Smooth muscle cell of trachea (primary cell): ENCODE data around the gene SCARF1. TPM values are rescaled to one million over a fixed set of nuclear protein-coding genes. Genes with fewer than 3 reads are reported as not detected.

Experiments
- total RNA-seq: library from RNA; depleted of rRNA; stranded (reverse); fragments of >200 nt; gene quantifications from 2 replicates; pipeline ENCODE4 v1.2.1, GENCODE V29; 2014

Gene SCARF1, protein sequence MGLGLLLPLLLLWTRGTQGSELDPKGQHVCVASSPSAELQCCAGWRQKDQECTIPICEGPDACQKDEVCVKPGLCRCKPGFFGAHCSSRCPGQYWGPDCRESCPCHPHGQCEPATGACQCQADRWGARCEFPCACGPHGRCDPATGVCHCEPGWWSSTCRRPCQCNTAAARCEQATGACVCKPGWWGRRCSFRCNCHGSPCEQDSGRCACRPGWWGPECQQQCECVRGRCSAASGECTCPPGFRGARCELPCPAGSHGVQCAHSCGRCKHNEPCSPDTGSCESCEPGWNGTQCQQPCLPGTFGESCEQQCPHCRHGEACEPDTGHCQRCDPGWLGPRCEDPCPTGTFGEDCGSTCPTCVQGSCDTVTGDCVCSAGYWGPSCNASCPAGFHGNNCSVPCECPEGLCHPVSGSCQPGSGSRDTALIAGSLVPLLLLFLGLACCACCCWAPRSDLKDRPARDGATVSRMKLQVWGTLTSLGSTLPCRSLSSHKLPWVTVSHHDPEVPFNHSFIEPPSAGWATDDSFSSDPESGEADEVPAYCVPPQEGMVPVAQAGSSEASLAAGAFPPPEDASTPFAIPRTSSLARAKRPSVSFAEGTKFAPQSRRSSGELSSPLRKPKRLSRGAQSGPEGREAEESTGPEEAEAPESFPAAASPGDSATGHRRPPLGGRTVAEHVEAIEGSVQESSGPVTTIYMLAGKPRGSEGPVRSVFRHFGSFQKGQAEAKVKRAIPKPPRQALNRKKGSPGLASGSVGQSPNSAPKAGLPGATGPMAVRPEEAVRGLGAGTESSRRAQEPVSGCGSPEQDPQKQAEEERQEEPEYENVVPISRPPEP
- 0.73 and 0.83 TPM in 2 replicates for total RNA-seq

GRCh38 chr17:1645207-1646171 lies at the start of gene SCARF1:
Gene SCARF1 (minus strand): TSS chr17:1645732. CDS start chr17:1645697, 35 bp downstream.

DNA sequence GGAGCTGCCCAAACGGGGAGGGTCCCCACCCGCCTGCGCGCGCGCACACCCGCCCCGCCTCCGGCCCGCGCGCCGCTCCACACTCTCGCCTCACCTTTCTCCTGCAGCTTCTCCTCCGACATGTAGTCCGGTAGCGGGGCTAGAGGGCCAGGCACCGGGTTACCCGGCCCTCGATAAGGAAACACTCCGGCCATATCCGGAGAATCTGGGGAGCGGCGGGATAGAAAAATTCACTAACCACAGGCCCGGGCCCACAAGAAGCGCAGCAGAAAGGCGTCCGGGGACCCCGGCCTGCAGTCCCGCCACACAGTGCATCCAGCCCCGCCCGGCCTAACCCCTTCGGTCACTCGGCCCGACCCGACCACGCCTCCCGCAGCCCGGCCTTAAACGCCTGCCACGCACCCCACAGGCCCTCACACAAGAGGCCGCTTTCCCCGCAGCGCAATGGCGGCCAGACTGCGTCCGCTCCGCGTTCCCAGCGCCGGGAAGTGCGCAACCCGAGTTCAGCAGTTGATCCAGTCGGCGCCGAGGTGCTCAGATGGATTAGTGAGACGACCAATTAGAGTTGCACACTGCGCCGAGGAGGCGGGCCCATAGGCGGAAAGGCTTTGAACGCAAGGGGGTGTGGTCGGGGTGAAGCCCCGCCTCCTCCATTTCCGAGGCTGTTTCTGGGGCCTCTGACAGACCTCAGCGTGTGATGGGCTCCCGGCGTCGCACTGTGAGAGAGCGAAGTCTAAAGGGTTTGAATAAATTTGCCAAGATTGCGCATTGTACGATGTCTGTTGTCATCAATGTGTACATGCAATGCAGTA lies 39.1 kb upstream of the SCARF1 start, which contains the start of gene PRPF8:
TSS of gene PRPF8 (minus strand) at position 490 of the 812 bp plus-strand sequence. CDS start at position 194, 296 bp downstream.

GRCh38 chr17:1649844-1650501 lies 4.4 kb upstream of the SCARF1 start, which contains the start of gene RILP:
Gene RILP (minus strand): TSS chr17:1649866. CDS start chr17:1649804, 62 bp downstream.

DNA sequence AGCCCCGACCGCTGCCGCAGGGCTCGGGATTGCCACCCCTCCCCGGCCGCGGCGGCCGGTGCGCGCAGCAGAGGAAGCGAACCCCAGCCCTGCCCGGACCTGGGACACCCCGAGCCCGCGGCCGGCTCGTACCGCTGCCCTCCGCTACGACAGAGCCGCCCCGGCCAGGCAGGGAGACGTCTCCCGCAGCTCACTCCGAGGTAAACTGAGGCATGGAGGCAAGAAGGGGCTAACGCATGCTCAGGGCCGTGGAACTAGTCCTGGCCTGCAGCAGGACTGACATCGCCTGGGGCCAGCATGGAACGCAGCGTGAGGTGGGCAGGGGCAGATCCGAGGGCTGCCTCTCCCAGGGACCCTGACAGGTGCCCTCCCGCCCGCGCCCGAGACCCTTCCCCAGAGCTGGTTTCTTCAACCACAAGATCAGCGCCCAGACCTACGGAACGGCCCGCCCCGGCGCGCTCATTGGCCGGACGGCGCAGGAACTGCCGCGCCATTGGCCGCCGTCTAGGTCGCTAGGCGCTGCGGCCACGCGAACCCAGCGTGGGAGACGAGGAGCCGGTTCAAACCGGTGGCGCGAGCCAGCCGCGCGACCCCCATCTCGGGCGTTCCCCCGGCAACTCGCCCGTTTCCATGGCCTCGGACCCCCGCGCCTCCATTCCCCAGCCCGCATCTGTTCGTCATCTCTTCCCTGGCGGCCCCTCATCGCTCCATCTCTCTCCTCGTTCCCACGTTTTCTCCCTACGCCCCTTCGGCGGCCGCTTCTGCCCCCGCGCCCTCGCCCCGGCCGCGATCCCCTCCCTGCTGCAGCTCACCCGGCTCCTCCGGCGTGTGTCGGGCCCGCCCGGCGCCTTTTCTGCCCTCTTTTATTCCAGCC lies 17.3 kb downstream of the SCARF1 start, which contains the start of gene SLC43A2:
TSS of gene SLC43A2 (minus strand) at position 853 of the 874 bp plus-strand sequence. CDS start 960 bp downstream, outside the sequence.

Other genes with a start within 250 kb of the SCARF1 start
- gene YWHAE, start 245.5 kb downstream of the SCARF1 start, total RNA-seq, result 484 and 909 TPM in 2 replicates
- 120 and 140 TPM in 2 replicates for gene CRK, start 189.5 kb downstream of the SCARF1 start, total RNA-seq
- 201 and 218 TPM in 2 replicates for gene MYO1C, start 153.0 kb downstream of the SCARF1 start, total RNA-seq
- 30.1 and 41.4 TPM in 2 replicates for gene INPP5K, start 129.1 kb downstream of the SCARF1 start, total RNA-seq
- gene PITPNA, start 82.9 kb downstream of the SCARF1 start, total RNA-seq, result 18.4 and 18.8 TPM in 2 replicates
- gene SLC43A2, start 16.9 kb downstream of the SCARF1 start, total RNA-seq, result 4.5 and 14.9 TPM in 2 replicates
- gene RILP, start 4.1 kb upstream of the SCARF1 start, total RNA-seq, result 8.0 and 13.9 TPM in 2 replicates
- 117 and 150 TPM in 2 replicates for gene PRPF8, start 39.1 kb upstream of the SCARF1 start, total RNA-seq
- 4.9 and 6.8 TPM in 2 replicates for gene TLCD2, start 64.6 kb upstream of the SCARF1 start, total RNA-seq
- 29.4 and 63.8 TPM in 2 replicates for gene WDR81, start 79.0 kb upstream of the SCARF1 start, total RNA-seq
- gene SERPINF2, start 97.1 kb upstream of the SCARF1 start, total RNA-seq, result 0.33 TPM in 1 of 2 replicates, not detected in the other
- gene SERPINF1, start 116.3 kb upstream of the SCARF1 start, total RNA-seq, result 380 and 569 TPM in 2 replicates
- gene SMYD4, start 184.2 kb upstream of the SCARF1 start, total RNA-seq, result 7.9 and 10.4 TPM in 2 replicates
- gene RPA1, start 184.3 kb upstream of the SCARF1 start, total RNA-seq, result 22.7 and 41.7 TPM in 2 replicates